ENCODE results near the gene ZNF77.
"Not testable (repeated sequence)": the region's sequence is repeated elsewhere in the genome, so short reads cannot be mapped to it uniquely, and the experiment has no call there.

Gene ZNF77

DNA sequence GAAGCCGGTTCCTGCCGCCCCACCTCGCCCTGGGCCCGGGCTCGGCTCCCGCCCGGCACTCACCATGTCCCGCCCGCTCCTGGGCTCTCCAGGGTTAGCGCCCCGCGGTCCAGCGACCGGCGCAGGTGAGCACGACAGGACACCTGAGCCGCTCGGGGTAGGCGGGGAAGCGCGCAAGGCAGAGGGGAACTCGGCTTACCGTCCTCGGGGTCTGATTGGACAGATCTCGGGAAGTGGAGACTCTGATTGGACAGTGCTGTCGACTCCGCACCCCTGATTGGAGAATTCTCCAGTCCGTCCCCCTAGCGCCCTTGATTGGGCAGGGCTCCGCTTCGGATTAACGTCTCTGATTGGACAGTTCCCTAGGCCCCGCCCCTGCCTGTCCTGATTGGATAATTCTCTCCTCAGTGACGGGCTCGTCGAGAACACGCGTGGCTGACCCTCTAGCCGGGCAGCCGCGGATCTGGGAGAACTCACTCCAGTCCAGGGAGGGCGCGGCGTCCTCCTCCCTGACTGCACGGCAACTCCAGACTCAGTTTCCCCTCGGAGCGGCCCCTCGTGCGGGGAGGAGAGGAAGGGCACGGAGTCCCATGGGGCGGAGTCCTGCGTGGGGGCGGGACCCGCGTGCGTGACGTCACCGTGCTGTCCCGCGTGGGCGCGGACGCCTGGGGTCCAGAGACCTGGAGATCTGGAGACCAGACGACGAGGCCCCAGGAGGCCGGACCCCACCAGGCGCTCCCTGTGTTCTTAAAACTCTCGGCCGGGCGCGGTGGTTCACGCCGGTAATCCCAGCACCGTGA lies at the start of gene ZNF77:
Gene ZNF77, minus strand, starts transcription at position 197 of the 800 bp plus-strand sequence. Its CDS starts 131 bp downstream, at position 66.
- in situ Hi-C loops (cut with MboI; ENCODE audit: low sequenced_read_pairs): no loop called here

DNA sequence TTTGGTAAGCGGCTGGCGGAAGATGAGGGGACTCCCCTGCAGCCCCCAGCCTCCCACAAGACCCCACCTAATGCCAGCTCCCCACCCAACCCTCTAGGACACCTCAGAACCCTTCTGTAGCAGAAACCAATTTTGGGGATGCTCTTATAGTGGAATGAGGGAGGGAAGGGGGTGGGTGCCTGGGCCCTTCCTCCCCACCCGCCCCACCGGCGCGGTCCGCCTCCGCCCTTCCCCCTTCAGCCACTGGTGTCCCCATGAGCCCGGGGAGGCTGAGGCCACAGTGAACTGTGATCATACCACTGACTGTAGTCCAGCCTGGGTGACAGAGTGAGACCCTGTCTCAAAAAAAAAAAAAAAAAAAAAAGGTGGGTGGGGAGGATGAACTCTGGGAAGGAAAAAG lies 48.8 kb upstream of the ZNF77 start:
- in situ Hi-C loops (cut with MboI; ENCODE audit: low sequenced_read_pairs): no loop called here

DNA sequence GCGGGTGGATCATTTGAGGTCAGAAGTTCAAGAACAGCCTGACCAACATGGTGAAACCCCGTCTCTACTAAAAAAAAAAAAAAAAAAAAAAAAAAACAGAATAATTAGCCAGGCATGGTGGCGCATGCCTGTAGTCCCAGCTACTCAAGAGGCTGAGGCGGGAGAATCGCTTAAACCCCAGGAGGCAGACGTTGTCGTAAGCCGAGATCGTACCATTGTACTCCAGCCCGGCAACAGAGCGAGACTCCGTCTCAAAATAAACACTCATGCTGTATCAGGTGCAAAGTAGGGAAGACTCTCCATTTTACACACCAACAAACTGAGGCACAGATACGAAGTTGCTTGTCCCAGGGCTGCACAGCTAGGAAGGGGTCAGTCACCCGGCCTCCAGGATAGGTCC lies 48.2 kb upstream of the ZNF77 start:
- in situ Hi-C loops (cut with MboI; ENCODE audit: low sequenced_read_pairs): no loop called here

DNA sequence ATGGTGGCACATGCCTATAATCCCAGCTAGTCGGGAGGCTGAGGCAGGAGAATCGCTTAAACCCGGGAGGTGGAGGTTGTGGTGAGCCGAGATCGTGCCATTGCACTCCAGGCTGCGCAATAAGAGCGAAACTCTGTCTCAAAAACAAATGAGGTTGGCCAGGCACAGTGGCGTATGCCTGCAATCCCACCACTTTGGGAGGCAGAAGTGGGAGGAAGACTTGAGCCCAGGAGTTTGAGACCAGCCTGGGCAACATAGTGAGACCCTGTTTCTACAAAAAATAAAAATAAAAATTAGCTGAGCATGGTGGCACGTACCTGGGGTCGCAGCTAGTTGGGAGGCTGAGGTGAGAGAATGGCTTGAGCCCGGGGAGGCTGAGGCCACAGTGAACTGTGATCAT lies 47.6 kb upstream of the ZNF77 start:
- in situ Hi-C loops (cut with MboI; ENCODE audit: low sequenced_read_pairs): not testable (repeated sequence)

DNA sequence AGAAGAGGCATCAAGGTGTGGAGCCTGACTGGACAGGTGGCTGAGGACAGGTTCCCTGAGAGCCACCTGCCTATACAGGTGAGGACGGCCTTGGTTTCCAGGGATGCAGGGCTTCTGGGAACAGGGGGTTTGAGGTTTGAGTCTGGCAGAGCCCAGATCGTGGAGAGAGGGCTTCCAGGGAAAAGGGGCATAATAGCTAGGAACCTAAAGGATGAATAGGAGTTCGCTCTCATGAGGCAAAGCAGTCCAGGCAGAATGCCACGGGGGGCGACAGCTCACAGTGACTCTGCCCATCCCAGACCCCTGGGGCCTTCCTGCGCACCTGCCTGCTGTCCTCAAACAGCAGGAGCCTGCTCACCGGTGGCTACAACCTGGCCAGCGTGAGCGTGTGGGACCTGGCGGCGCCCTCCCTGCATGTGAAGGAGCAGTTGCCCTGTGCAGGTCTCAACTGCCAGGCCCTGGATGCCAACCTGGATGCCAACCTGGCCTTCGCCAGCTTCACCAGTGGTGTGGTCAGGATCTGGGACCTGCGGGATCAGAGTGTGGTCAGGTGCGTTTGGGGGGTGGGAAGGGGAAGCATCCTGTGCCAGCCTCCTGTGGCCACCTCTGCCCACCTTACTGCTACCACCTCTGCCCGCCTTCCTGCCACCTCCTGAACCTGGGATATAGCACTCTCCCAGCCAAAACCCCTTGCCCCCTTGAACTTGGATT lies 44.6 kb upstream of the ZNF77 start:
- in situ Hi-C loops (cut with MboI; ENCODE audit: low sequenced_read_pairs): no loop called here

DNA sequence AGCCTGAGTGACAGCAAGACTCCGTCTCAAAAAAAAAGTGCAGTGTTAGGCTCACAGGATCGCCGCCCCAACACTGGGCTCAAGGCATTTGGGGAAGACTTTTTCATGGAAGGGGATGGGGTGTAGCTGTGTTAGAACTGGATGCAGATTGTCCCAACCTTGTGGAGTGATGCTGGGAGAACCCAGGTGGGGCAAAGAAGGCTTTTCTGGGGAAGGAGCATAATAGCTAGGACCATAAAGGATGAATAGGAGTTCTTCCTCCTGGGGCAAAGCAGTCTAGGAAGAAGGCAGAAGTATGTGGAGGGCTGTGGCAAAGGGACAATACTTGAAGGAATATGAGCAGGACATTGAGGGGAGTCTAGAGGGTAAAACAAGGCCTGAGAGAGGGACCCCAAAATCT lies 43.8 kb upstream of the ZNF77 start:
- in situ Hi-C loops (cut with MboI; ENCODE audit: low sequenced_read_pairs): no loop called here

DNA sequence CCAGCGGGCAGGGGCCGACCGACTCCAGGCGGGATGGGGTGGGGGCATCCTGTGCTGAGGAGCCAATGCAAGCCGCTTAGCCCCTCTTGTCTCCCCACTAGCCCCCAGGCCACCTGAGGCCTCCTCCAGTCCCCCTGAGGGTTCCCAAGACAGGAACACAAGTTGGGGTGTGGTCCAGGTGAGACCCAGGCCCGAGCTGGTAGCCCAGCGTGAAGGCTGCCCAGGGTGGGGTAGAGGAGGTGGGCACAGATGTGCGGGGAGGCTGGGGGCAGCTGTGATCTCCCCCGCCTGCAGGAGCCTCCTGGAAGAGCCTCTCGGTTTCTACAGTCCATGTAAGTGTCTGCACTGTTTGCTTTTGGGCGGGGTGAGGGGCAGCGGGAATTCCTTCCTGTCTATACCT lies 43.0 kb upstream of the ZNF77 start:
- in situ Hi-C loops (cut with MboI; ENCODE audit: low sequenced_read_pairs): no loop called here

DNA sequence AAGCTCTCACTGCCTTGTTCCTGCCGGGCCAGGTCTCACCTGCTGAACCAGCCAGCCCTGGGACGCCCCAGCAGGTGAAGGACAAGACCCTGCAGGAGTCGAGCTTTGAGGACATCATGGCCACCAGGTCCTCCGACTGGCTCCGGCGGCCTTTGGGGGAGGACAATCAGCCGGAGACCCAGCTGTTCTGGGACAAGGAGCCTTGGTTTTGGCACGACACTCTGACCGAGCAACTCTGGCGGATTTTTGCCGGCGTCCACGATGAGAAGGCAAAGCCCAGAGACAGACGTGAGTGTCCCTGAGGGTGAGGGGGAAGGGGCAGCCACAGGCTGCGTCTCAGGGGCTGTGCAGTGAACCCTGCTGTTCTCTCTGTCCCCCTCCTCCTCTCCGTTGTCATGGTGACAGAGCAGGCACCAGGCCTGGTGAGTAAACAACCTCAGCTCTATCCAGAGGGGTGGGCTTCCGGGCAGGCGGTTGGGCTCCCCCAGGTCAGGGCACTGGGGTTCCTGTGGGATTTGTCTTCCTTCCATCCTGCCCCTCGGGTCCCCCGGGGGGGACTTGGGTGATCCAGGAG lies 42.3 kb upstream of the ZNF77 start:
- in situ Hi-C loops (cut with MboI; ENCODE audit: low sequenced_read_pairs): no loop called here

DNA sequence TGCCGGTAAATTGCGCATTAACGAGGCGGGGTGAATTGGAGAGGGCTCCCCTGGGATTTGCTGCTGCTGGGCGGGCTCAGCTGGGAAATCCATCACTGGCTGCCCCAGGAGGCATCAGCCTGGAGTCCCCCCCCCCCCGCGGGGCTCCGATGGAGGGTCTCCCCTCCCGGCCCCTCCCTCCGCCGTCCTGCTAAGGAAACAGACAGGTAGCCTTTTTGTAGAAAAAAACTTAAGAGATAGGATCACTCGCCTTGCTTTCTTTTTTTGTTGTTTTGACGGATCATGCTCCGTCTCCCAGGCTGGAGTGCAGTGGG lies 39.4 kb upstream of the ZNF77 start:
- in situ Hi-C loops (cut with MboI; ENCODE audit: low sequenced_read_pairs): no loop called here

DNA sequence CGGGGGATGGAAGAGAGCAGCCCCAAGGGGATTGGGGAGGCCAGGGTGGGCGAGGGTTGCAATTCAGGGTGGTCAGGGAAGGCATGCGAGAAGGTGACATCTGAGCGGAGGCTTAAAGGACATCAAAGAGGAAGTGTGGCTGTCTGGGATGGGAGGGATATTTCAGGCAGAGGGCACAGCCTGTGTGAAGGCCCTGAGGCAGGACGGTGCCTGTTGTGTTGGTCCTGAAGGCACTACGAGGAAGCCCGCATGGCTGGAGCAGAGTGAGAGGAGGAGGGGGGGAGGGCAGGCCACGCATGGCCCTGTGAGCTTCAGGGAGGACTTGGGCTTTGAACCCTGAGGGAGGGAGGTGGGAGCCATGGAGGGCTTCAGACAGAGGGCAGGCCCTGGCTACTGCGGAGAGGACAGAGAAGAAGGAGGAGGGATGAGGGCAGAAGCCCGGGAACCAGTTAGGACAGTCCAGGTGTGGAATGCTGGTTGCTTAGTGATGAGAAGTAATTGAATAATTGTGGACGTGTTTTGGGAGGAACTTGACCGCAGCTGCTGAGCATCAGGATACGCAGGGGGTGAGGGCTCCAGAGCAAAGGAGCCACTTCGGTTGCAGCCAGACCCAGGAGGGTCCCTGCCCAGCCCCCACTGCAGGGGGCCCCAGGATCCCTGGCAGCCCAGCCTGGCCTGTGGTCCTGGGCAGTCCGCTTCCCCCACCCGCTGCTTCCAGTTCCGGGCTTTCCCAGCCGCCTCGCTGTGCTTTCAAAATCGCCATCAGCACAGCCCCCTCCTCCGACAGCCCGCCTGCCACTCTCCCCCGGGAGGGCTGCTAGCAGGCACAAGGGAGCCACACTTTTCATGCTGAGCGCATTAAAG lies 38.8 kb upstream of the ZNF77 start:
- in situ Hi-C loops (cut with MboI; ENCODE audit: low sequenced_read_pairs): no loop called here

DNA sequence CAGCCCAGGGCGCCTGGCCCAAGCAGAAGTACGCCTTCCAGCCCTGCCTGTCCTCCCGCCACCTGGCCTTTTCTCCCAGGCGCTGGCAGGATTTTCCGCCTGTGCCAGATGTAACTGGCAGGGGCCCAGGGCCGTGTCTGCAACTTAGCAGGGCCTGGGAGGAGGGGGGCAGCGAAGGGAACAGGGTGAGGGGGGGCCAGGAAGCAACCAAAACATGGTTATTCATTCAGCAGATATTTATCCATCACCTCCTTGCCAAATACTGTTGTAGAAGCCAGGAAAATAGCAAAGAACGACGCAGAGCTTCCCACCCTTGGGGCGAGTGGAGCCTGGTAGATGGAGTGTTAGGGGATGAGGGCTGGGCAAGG lies 38.2 kb upstream of the ZNF77 start:
- in situ Hi-C loops (cut with MboI; ENCODE audit: low sequenced_read_pairs): no loop called here

DNA sequence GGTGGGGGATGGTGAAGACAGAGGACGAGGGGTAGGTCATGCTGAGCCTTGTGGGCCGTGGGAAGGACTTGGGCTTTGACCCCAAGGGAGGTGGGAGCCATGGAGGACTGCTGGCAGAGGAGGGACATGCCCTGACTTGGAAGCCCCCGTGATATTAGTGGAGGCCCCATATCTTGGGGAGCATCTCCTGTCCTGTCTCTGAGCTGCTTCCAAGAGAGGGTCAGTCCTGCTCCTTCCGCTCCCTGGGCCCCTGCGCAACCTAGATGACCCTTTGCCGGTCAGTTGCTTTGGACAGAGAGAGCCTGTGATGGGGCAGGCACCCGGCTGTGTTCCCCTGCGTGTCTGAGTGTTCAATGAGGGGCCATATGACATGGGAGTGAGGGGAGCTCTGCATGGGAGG lies 37.8 kb upstream of the ZNF77 start:
- in situ Hi-C loops (cut with MboI; ENCODE audit: low sequenced_read_pairs): no loop called here

DNA sequence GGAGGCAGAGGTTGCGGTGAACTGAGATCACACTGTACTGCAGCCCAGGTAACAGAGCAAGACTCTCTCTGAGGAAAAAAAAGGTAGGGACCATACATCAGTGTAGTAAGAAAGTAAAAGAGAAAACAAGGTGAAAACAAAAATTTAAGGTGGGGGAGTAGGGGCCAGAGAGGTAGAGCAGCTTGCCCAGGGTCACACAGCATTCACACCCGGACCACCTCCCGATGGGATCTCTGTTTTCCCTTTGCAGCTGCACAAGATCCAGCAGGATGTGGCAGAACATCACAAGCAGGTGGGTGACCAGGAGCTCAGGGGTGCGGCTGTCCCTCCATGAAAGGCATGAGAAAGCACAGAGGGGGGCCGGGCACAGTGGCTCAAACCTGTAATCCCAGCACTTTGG lies 37.1 kb upstream of the ZNF77 start:
- in situ Hi-C loops (cut with MboI; ENCODE audit: low sequenced_read_pairs): no loop called here

DNA sequence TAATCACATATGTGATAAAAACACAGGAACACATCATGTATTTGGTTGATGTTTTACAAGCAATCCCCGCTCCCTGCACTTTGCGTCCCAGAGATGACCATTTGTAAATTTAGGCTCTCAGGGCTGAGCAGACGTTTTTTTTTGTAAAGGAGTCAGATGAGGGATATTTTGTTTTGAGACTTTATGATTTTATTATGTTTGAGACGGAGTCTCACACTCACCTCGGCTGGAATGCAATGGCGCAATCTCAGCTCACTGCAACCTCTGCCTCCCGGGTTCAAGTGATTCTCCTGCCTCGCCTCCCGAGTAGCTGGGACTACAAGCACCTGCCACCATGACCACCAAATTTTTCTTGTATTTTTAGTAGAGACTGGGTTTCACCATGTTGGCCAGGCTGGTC lies 34.0 kb upstream of the ZNF77 start:
- in situ Hi-C loops (cut with MboI; ENCODE audit: low sequenced_read_pairs): no loop called here

DNA sequence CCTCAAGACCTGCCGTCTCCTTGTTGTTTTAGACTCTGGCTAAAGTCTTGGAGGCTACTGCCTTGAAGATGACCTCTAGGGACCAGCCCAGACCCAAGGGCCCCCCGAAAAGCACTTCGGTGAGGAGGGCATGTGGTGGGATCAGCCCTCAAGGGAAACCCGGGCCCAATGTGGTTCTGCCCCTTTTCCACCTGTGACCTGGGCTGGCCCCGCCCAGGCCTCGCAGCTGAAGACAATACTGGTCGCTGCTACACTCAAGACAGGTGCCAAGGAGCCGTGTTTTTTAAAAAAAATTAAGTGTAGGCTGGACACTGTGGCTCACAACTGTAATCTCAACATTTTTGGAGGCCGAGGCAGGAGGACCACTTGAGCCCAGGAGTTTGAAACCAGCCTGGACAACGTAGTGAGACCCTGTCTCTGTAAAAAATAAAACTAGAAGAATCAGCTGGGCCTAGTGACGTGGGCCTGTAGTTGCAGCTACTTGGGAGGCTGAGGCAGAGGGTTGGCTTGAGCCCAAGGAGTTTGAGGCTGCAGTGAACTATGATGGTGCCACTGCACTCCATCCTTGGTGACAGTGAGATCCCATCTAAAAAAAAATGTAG lies 33.5 kb upstream of the ZNF77 start:
- in situ Hi-C loops (cut with MboI; ENCODE audit: low sequenced_read_pairs): no loop called here

DNA sequence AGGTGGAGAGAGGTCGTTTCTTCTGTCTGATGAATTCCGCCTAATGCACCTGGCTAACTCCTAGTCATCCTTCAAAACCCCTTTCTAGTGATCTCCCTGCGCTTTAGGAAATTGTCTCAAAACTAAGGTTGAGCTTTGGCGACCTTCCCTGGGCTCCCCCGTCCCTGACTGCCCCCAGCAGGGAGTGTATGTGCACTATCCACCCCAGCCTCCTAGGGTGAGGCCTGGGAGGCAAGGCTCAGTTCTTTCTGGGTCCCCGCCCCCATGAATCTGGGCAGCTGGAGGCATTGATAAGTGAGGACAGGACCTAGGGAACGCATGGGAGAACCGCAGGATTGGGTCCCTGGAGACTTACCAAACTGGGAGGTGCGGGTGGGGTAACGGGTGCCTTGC lies 33.0 kb upstream of the ZNF77 start:
- in situ Hi-C loops (cut with MboI; ENCODE audit: low sequenced_read_pairs): no loop called here

DNA sequence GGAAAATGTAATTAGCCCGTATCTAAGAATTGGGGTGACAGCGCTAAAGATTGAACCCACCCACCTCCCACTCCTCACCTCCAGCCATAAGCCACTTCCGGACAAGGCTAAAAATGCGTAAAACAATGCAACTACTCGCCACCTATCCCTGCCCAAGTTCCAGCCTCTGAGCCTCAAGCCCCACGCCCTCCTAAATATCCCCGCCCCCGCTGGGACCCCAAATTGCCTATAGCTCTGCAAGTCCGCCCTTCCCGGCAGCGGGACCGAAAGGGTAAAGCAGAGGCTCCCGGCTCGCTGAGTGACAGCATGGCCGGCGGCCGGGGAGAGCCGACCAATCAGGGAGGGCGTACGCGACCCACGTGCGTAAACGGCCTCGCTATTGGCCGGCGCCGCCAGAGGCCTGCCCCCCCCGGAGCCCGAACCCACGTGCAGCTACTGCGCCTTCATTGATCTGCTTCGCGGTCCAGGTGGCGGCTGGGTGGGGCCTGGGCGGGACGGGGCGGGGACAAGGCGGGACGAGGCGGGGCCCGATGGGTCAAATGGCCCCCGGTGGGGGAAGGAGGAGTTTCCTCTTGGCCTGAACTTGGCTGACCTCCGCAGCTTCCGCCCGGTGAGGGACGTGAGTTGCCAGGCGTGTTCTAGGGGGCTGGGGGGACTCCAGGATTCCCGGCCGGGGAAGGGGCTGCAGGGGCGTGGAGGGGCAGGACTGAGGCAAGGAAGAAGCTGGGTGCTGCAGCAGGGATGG lies 32.4 kb upstream of the ZNF77 start, which contains the start of gene TLE6:
Gene TLE6, plus strand, starts transcription at position 564 of the 745 bp plus-strand sequence. CDS start 670 bp downstream, outside the sequence.
- in situ Hi-C loops (cut with MboI; ENCODE audit: low sequenced_read_pairs): no loop called here

DNA sequence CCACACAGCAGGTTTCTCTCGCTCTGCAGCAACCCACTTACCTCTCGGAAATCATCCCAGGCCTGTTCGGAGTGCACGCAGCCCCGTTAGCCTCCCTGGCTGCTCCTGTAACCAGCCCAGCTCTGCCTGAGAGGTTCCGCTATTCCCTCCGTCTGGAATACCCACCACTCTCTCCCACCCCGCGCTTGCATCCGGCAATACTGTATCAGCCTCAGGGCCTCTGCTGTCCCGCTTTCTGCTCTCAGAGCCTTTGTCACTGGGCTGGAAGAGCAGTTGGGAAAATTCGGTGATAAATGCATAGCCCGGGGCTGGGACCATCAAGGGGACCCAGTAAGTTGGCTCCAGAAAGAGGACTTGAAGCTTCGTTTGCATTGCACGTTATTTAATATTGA lies 31.8 kb upstream of the ZNF77 start:
- in situ Hi-C loops (cut with MboI; ENCODE audit: low sequenced_read_pairs): no loop called here

DNA sequence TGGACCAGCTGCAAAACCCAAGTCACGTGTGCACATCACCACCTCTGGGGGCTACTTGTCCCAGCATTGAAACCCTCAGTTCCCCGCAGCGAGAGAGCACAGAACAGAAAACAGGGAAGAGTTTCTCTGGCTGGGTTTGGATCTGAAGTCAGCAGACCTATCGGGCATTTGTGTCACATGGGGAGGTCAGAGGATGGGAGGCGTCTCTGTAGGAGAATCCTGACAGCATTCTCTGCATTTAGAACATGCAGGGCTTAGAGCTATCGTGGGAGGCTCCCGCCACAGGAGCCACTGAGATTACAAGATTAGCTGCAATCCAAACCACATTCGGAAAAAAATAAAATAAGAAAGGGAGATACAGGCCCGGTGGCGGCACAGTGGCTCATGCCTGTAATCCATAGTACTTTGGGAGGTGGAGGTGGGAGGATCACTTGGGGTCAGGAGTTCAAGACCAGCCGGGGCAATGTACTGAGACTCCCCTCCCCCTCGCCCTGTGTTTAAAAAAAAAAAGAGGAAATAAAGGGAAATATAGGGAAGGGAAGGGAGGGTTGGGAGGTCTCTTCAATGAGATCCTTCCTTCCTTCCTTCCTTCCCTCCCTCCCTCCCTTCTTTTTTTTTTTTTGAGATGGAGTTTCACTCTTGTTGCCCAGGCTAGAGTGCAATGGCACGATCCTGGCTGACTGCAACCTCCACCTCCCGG lies 29.7 kb upstream of the ZNF77 start:
- in situ Hi-C loops (cut with MboI; ENCODE audit: low sequenced_read_pairs): loop anchor here (25.0 kb wide), 1 partner anchor 138 kb away; no protein-coding TSS in a partner anchor

All from HL-60/S4 treated with retinoic acid at 250 ng/mL for 4 days and 3 days (cell line).